Measurements from ENCODE around the gene VAV3. TPM values are rescaled to one million over a fixed set of nuclear protein-coding genes. Genes with fewer than 3 reads are reported as not detected.

The VAV3 gene
- total and polyA plus RNA-seq, 10 of the 15 experiments (the other 5 are each of a cell fraction or from before 2014, with no cell fraction given): 0.84 to 5.5 (median 3.4) TPM

GRCh38 chr1:108007531-108007930, 42.6 kb upstream of the VAV3 start (continued):
- TF ChIP-seq, protein P1, sequence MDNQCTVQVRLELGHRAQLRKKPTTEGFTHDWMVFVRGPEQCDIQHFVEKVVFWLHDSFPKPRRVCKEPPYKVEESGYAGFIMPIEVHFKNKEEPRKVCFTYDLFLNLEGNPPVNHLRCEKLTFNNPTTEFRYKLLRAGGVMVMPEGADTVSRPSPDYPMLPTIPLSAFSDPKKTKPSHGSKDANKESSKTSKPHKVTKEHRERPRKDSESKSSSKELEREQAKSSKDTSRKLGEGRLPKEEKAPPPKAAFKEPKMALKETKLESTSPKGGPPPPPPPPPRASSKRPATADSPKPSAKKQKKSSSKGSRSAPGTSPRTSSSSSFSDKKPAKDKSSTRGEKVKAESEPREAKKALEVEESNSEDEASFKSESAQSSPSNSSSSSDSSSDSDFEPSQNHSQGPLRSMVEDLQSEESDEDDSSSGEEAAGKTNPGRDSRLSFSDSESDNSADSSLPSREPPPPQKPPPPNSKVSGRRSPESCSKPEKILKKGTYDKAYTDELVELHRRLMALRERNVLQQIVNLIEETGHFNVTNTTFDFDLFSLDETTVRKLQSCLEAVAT (IDR thresholded peaks at IDR 0.05): no peak
- no peak for TF ChIP-seq ATF7 (IDR thresholded peaks at IDR 0.05; ENCODE audit: low read depth)
- TF ChIP-seq, protein P2, sequence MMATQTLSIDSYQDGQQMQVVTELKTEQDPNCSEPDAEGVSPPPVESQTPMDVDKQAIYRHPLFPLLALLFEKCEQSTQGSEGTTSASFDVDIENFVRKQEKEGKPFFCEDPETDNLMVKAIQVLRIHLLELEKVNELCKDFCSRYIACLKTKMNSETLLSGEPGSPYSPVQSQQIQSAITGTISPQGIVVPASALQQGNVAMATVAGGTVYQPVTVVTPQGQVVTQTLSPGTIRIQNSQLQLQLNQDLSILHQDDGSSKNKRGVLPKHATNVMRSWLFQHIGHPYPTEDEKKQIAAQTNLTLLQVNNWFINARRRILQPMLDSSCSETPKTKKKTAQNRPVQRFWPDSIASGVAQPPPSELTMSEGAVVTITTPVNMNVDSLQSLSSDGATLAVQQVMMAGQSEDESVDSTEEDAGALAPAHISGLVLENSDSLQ (IDR thresholded peaks at IDR 0.05): no peak
- TF ChIP-seq NBN (IDR thresholded peaks at IDR 0.05): no peak
- no peak for TF ChIP-seq NKRF (conservative IDR thresholded peaks at IDR 0.05)
- TF ChIP-seq NR2C2 (IDR thresholded peaks at IDR 0.05; ENCODE audit: borderline replicate concordance, control insufficient read depth, insufficient read length, low read depth): no peak
- no peak for TF ChIP-seq CBX5 (IDR thresholded peaks at IDR 0.05; ENCODE audit: low read depth)
- TF ChIP-seq YY1 (IDR thresholded peaks at IDR 0.05; ENCODE audit: low read depth, low read length): no peak

DNA sequence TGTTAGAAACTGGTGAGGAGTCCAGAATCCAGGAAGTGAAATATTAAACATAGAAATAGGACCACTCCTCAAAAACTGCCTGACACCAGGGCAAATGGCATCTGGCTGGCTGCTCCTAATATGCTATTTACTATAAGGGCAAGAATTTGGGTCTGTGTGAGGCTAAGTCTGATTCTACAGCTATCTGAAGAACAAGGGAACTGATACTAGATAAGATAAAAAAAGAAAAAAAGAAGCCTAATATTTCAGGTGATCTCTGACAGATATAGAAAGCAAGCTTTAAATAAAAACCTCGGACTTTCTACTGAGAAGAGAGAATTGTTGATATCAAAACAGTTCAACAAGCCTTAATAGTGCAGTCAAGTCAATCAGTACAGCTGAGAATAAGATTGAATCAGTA, 42.1 kb upstream of the VAV3 start:
- 20% methylated on average over 1 of the region's 1 CpG for WGBS (ENCODE audit: insufficient coverage, insufficient replicate concordance, low lambda C conversion rate, missing lambda C conversion rate)
- no peaks in the 10 kb centered on the region for H4K20me1 ChIP-seq (ENCODE audit: control insufficient read depth, insufficient read depth)
- H2AFZ ChIP-seq (ENCODE audit: control insufficient read depth, low read depth, low read length): no peak overlapping the region
- ChIA-PET SMC1A (ENCODE audit: uncharacterized antibody, unreplicated experiment) (interaction anchor here (0.6 to 1.5 kb wide), 5 partner anchors 9 to 224 kb away, joined by 3 to 5 read pairs (median 4); no protein-coding TSS in a partner anchor), RAD21 (ENCODE audit: unreplicated experiment) (interaction anchor here (0.7 kb wide), 1 partner anchor 77 kb away, joined by 4 read pairs; no protein-coding TSS in a partner anchor), CTCF (no interaction called here), POLR2A (interaction anchor here (0.5 kb wide), 1 partner anchor 704 kb away, joined by 4 read pairs; no protein-coding TSS in a partner anchor)
- no TSS peak for BruUV-seq (replicated peaks)
- H3K4me2 ChIP-seq (ENCODE audit: control insufficient read depth, insufficient read depth): no peak overlapping the region
- no peak overlapping the region for H3K4me3 ChIP-seq
- H3K4me1 ChIP-seq (ENCODE audit: control insufficient read depth, insufficient read depth, low read length): peaks cover 11% of the 10 kb centered on the region
- no peaks in the 10 kb centered on the region for H3K9me3 ChIP-seq (replicated peaks; ENCODE audit: control insufficient read depth, insufficient read depth, low read length)
- ATAC-seq: peak; percentile 66
- in situ Hi-C loops (cut with MboI) (no loop called here), intact Hi-C loops (cut with micrococcal nuclease; ENCODE audit: unreplicated experiment) (no loop called here)
- H3K27me3 ChIP-seq (replicated peaks in 1 of 2; ENCODE audit: control insufficient read depth in 2 of 2, insufficient read depth in 2 of 2, low read length in 1 of 2): no peaks in the 10 kb centered on the region
- DNase-seq (ENCODE audit: low read depth, low spot score): no peak
- FAIRE-seq: no peak
- H3K9ac ChIP-seq (ENCODE audit: control insufficient read depth, insufficient read depth, low read length): no peak overlapping the region
- TF ChIP-seq SPI1 (IDR thresholded peaks at IDR 0.05; ENCODE audit: borderline replicate concordance, insufficient read depth, low read depth, low read length): 0 out of 2 replicates have a peak, but pooled peaks have one; percentile 10
- TF ChIP-seq, protein P3, sequence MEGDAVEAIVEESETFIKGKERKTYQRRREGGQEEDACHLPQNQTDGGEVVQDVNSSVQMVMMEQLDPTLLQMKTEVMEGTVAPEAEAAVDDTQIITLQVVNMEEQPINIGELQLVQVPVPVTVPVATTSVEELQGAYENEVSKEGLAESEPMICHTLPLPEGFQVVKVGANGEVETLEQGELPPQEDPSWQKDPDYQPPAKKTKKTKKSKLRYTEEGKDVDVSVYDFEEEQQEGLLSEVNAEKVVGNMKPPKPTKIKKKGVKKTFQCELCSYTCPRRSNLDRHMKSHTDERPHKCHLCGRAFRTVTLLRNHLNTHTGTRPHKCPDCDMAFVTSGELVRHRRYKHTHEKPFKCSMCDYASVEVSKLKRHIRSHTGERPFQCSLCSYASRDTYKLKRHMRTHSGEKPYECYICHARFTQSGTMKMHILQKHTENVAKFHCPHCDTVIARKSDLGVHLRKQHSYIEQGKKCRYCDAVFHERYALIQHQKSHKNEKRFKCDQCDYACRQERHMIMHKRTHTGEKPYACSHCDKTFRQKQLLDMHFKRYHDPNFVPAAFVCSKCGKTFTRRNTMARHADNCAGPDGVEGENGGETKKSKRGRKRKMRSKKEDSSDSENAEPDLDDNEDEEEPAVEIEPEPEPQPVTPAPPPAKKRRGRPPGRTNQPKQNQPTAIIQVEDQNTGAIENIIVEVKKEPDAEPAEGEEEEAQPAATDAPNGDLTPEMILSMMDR (IDR thresholded peaks at IDR 0.05 in 2 of 3, conservative IDR thresholded peaks at IDR 0.05 in 1 of 3; ENCODE audit: control insufficient read depth in 2 of 3, extremely low read depth in 1 of 3, insufficient read depth in 1 of 3, low read depth in 3 of 3, low read length in 3 of 3): no peak
- H3K27ac ChIP-seq (ENCODE audit: control insufficient read depth, insufficient read depth): no peak overlapping the region
- no peaks in the 10 kb centered on the region for H3K36me3 ChIP-seq (ENCODE audit: control insufficient read depth in 2 of 2, insufficient read depth in 2 of 2, low read length in 1 of 2)
- H3K79me2 ChIP-seq (ENCODE audit: control insufficient read depth, insufficient read depth, low read length): no peaks in the 10 kb centered on the region

Measured in GM12878 (cell line).